Neural progenitor cell (in vitro differentiated cells): ENCODE measurements around the gene LRRC74A. TPM values are rescaled to one million over a fixed set of nuclear protein-coding genes. Genes with fewer than 3 reads are reported as not detected.

Source experiments
- DNase-seq: peaks from one replicate; pipeline ENCODE4 v3.0.0-alpha.2; 2016; ENCODE audit warnings: low spot score
- H2AFZ ChIP-seq: fragments of 200-600 bp; sonication (generic); replicated peaks from 2 replicates; pipeline ENCODE4 v1.6.1; 2016; ENCODE audit warnings: antibody characterized with exemption
- H3F3A ChIP-seq: fragments of 200-600 bp; sonication (generic); 2 replicates; pipeline ENCODE4 v1.6.1; 2016; ENCODE audit warnings: antibody characterized with exemption, low read depth
- H3K27ac ChIP-seq: fragments of 200-600 bp; sonication (generic); 2 replicates; pipeline ENCODE4 v1.5.1; 2016; ENCODE audit warnings: mild to moderate bottlenecking
- H3K27me3 ChIP-seq: fragments of 200-600 bp; sonication (generic); 2 replicates; pipeline ENCODE4 v1.6.1; 2016; ENCODE audit warnings: mild to moderate bottlenecking, moderate library complexity
- H3K36me3 ChIP-seq: fragments of 200-600 bp; sonication (generic); 2 replicates; pipeline ENCODE4 v1.5.1; 2016
- H3K4me1 ChIP-seq: fragments of 200-600 bp; sonication (generic); 2 replicates; pipeline ENCODE4 v1.6.1; 2016; ENCODE audit warnings: mixed run types
- H3K4me2 ChIP-seq: fragments of 200-600 bp; sonication (generic); 2 replicates; pipeline ENCODE4 v1.6.1; 2016
- H3K4me3 ChIP-seq: fragments of 200-600 bp; sonication (generic); 2 replicates; pipeline ENCODE4 v1.5.1; 2016
- H3K79me2 ChIP-seq: fragments of 200-600 bp; sonication (generic); 2 replicates; pipeline ENCODE4 v1.6.1; 2016; ENCODE audit warnings: low read depth
- H3K9ac ChIP-seq: fragments of 200-600 bp; sonication (generic); 2 replicates; pipeline ENCODE4 v1.6.1; 2016
- H3K9me3 ChIP-seq: fragments of 200-600 bp; sonication (generic); 2 replicates; pipeline ENCODE4 v1.5.1; 2016; ENCODE audit warnings: low read depth
- H4K20me1 ChIP-seq: fragments of 200-600 bp; sonication (generic); 2 replicates; pipeline ENCODE4 v1.6.1; 2016; ENCODE audit warnings: low read depth
- H3K27ac Mint-ChIP-seq: 3 replicates; pipeline ENCODE4 v1.8.0; 2021; ENCODE audit warnings: mixed read lengths
- H3K27me3 Mint-ChIP-seq: 2 replicates; pipeline ENCODE4 v1.8.0; 2022; ENCODE audit warnings: low read depth, mild to moderate bottlenecking, inconsistent platforms, moderate library complexity, mixed read lengths; ENCODE audit not compliant: insufficient read depth
- H3K36me3 Mint-ChIP-seq: 3 replicates; pipeline ENCODE4 v1.8.0; 2021; ENCODE audit warnings: mixed read lengths
- H3K4me1 Mint-ChIP-seq: 3 replicates; pipeline ENCODE4 v1.8.0; 2021; ENCODE audit warnings: mixed read lengths
- H3K4me3 Mint-ChIP-seq: 3 replicates; pipeline ENCODE4 v1.8.0; 2021; ENCODE audit warnings: mild to moderate bottlenecking, moderate library complexity, mixed read lengths
- H3K9me3 Mint-ChIP-seq: 3 replicates; pipeline ENCODE4 v1.8.0; 2020; ENCODE audit warnings: mixed read lengths
- CTCF ChIP-seq: fragments of 200-600 bp; sonication (generic); IDR thresholded peaks from 2 replicates; pipeline ENCODE4 v1.5.1; 2017; ENCODE audit warnings: antibody characterized with exemption, mild to moderate bottlenecking
- EZH2 ChIP-seq: fragments of 200-600 bp; sonication (generic); IDR thresholded peaks from 2 replicates; pipeline ENCODE4 v1.6.1; 2017; ENCODE audit warnings: antibody characterized with exemption, mild to moderate bottlenecking, moderate library complexity
- EZH2phosphoT487 ChIP-seq: fragments of 200-600 bp; sonication (generic); IDR thresholded peaks from 2 replicates; pipeline ENCODE4 v1.6.1; 2017; ENCODE audit warnings: antibody characterized with exemption
- total RNA-seq: library from RNA; depleted of rRNA; stranded (reverse); fragments of >200 nt; gene quantifications from 2 replicates; pipeline ENCODE4 v1.2.3, GENCODE V29; 2015; ENCODE audit warnings: low replicate concordance

Gene LRRC74A
- total RNA-seq, 1 donor from 2014 or later = not detected

- no peak overlapping the region for H3K4me3 ChIP-seq
- Mint-ChIP-seq H3K4me3 (peak overlapping the region; percentile 70), H3K4me1 (peaks cover 22% of the 10 kb centered on the region), H3K36me3 (no peaks in the 10 kb centered on the region), H3K9me3 (no peaks in the 10 kb centered on the region), H3K27ac (peak overlapping the region; percentile 40), H3K27me3 (peaks cover 9% of the 10 kb centered on the region)
- H3K27me3 ChIP-seq = no peaks in the 10 kb centered on the region
- H2AFZ ChIP-seq = no peak overlapping the region
- no peaks in the 10 kb centered on the region for H4K20me1 ChIP-seq
- TF ChIP-seq CTCF (peak; percentile 47), EZH2 (no peak)
- no peaks in the 10 kb centered on the region for H3K79me2 ChIP-seq
- H3K4me2 ChIP-seq = no peak overlapping the region
- DNase-seq = peak; percentile 58
- no peaks in the 10 kb centered on the region for H3F3A ChIP-seq
- H3K9ac ChIP-seq = no peak overlapping the region
- H3K9me3 ChIP-seq = no peaks in the 10 kb centered on the region
- peaks cover 4% of the 10 kb centered on the region for H3K4me1 ChIP-seq
- no peak overlapping the region for H3K27ac ChIP-seq
- H3K36me3 ChIP-seq = no peaks in the 10 kb centered on the region
Observed at GRCh38 chr14:76870166-76870565, 44.0 kb downstream of the LRRC74A start.

GRCh38 chr14:76872796-76873432 is 46.7 kb downstream of the LRRC74A start:
- Histone ChIP-seq H3K27me3 (no peaks in the 10 kb centered on the region), H3K4me1 (no peaks in the 10 kb centered on the region), H3K9me3 (no peaks in the 10 kb centered on the region), H3K9ac (no peak overlapping the region), H3K79me2 (no peaks in the 10 kb centered on the region), H3K36me3 (no peaks in the 10 kb centered on the region), H3K4me2 (no peak overlapping the region), H3K27ac (no peak overlapping the region), H2AFZ (no peak overlapping the region), H3F3A (no peaks in the 10 kb centered on the region), H3K4me3 (no peak overlapping the region), H4K20me1 (no peaks in the 10 kb centered on the region)
- Mint-ChIP-seq H3K36me3 (no peaks in the 10 kb centered on the region), H3K27ac (peak overlapping the region; percentile 63), H3K9me3 (no peaks in the 10 kb centered on the region), H3K4me3 (no peak overlapping the region), H3K4me1 (peaks cover 12% of the 10 kb centered on the region), H3K27me3 (peaks cover 9% of the 10 kb centered on the region)
- TF ChIP-seq EZH2 (no peak), CTCF (peak; percentile 91)
- DNase-seq = peak; percentile 76

- no peak for TF ChIP-seq CTCF
- no peak for TF ChIP-seq EZH2phosphoT487
- TF ChIP-seq EZH2 = no peak
- H3K4me3 Mint-ChIP-seq = no peak overlapping the region
- peaks cover 12% of the 10 kb centered on the region for H3K4me1 Mint-ChIP-seq
Observed at GRCh38 chr14:76874734-76875133, 48.5 kb downstream of the LRRC74A start.

More at GRCh38 chr14:76874734-76875133, 48.5 kb downstream of the LRRC74A start:
- Histone ChIP-seq H3F3A (no peaks in the 10 kb centered on the region), H3K79me2 (no peaks in the 10 kb centered on the region), H3K9ac (no peak overlapping the region), H3K27me3 (no peaks in the 10 kb centered on the region), H3K9me3 (no peaks in the 10 kb centered on the region), H3K27ac (no peak overlapping the region), H3K4me1 (no peaks in the 10 kb centered on the region), H3K36me3 (no peaks in the 10 kb centered on the region), H3K4me3 (no peak overlapping the region), H3K4me2 (no peak overlapping the region), H4K20me1 (no peaks in the 10 kb centered on the region), H2AFZ (no peak overlapping the region)
- Mint-ChIP-seq H3K36me3 (no peaks in the 10 kb centered on the region), H3K9me3 (peaks cover 2% of the 10 kb centered on the region), H3K27ac (no peak overlapping the region), H3K27me3 (peaks cover 14% of the 10 kb centered on the region)
- no peak for DNase-seq
